Measurements from ENCODE around the gene PTPRR.

The PTPRR gene

DNA sequence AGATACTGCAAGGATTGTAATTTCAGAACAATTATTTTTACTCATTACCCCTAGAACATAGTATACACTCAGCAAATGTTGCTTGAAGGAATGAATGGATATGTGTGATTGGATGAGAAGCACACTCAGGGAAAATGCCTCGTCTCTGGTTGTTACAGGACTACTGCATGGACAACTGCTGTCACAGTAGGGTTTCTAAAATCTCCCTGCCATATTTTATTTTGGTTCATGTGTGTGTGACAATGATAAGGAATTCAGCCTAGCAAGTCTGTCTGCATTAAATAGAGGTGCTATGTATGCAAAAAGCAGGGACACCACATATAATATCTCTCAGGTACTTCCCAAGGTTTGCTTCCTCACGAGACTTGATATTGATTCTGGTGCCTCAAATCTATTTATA, 1.4 kb downstream of the PTPRR start:
- no peak overlapping the region for H3K4me3 ChIP-seq (ENCODE audit: low read depth, low read length)
- no peak for DNase-seq (ENCODE audit: low read depth)
- TF ChIP-seq MYC (IDR thresholded peaks at IDR 0.05; ENCODE audit: low read depth, low read length): no peak
- TF ChIP-seq, protein P1, sequence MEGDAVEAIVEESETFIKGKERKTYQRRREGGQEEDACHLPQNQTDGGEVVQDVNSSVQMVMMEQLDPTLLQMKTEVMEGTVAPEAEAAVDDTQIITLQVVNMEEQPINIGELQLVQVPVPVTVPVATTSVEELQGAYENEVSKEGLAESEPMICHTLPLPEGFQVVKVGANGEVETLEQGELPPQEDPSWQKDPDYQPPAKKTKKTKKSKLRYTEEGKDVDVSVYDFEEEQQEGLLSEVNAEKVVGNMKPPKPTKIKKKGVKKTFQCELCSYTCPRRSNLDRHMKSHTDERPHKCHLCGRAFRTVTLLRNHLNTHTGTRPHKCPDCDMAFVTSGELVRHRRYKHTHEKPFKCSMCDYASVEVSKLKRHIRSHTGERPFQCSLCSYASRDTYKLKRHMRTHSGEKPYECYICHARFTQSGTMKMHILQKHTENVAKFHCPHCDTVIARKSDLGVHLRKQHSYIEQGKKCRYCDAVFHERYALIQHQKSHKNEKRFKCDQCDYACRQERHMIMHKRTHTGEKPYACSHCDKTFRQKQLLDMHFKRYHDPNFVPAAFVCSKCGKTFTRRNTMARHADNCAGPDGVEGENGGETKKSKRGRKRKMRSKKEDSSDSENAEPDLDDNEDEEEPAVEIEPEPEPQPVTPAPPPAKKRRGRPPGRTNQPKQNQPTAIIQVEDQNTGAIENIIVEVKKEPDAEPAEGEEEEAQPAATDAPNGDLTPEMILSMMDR (IDR thresholded peaks at IDR 0.05; ENCODE audit: low read depth, low read length): no peak
- TF ChIP-seq, protein P2, sequence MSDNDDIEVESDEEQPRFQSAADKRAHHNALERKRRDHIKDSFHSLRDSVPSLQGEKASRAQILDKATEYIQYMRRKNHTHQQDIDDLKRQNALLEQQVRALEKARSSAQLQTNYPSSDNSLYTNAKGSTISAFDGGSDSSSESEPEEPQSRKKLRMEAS (IDR thresholded peaks at IDR 0.05; ENCODE audit: low read depth, low read length): no peak
- TF ChIP-seq POLR2A (IDR thresholded peaks at IDR 0.05; ENCODE audit: extremely low read depth, insufficient read length): no peak

GRCh38 chr12:70918321-70918720, 2.2 kb downstream of the PTPRR start:
- H3K4me3 ChIP-seq (ENCODE audit: low read depth, low read length): no peak overlapping the region
- TF ChIP-seq, protein P2 (IDR thresholded peaks at IDR 0.05; ENCODE audit: low read depth, low read length): no peak
- TF ChIP-seq, protein P1 (IDR thresholded peaks at IDR 0.05; ENCODE audit: low read depth, low read length): no peak
- no peak for DNase-seq (ENCODE audit: low read depth)

DNA sequence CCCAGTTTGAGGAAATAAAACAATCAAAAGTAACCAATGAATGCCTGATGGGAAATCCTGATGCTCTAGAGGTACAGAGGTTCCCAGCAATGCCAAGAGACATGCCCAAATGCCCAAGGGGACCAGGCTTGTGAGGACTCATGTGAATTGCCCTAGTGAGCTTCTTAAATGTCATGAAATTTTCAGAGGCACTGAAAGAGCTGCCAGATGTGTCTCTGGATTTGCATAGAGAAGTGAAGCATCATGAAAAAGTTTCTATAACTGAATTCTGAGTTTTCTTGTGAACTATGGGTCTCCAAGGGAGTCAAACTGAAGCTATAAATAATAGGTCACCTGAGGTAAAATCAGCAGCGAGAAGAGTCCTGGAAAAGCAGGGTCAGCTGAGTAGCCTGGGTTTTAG, 9.9 kb downstream of the PTPRR start:
- TF ChIP-seq POLR2A (IDR thresholded peaks at IDR 0.05; ENCODE audit: extremely low read depth, insufficient read length) (no peak), MYC (IDR thresholded peaks at IDR 0.05; ENCODE audit: low read depth, low read length) (no peak)
- TF ChIP-seq, protein P1 (IDR thresholded peaks at IDR 0.05; ENCODE audit: low read depth, low read length): no peak
- TF ChIP-seq, protein P2 (IDR thresholded peaks at IDR 0.05; ENCODE audit: low read depth, low read length): no peak
- H3K4me3 ChIP-seq (ENCODE audit: low read depth, low read length): no peak overlapping the region
- DNase-seq (ENCODE audit: low read depth): no peak

DNA sequence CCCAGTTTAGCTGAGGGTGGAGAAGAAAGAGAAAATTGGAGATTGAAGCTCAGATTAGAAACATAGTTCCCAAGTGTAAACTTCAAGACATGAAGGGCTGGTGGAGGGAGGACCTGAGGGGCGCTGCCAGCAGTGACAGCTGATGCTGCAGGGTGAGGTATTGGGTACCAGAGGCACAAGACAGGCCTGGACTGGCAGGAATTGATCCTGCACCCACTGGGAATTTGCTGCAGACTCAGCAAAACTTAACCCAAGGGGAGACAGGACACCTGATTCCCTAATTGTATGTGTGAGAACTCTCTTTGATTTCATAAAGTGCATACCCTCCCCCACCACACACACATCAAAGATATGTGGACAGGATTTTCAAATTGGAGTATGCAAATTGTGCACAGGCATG, 11.6 kb downstream of the PTPRR start:
- TF ChIP-seq, protein P1 (IDR thresholded peaks at IDR 0.05; ENCODE audit: low read depth, low read length): no peak
- TF ChIP-seq, protein P2 (IDR thresholded peaks at IDR 0.05; ENCODE audit: low read depth, low read length): no peak
- no peak for TF ChIP-seq MYC (IDR thresholded peaks at IDR 0.05; ENCODE audit: low read depth, low read length)
- no peak for TF ChIP-seq POLR2A (IDR thresholded peaks at IDR 0.05; ENCODE audit: extremely low read depth, insufficient read length)
- DNase-seq (ENCODE audit: low read depth): no peak
- H3K4me3 ChIP-seq (ENCODE audit: low read depth, low read length): no peak overlapping the region

GRCh38 chr12:70907412-70907811, 13.1 kb downstream of the PTPRR start:
- no peak overlapping the region for H3K4me3 ChIP-seq (ENCODE audit: low read depth, low read length)
- no peak for DNase-seq (ENCODE audit: low read depth)
- TF ChIP-seq, protein P1 (IDR thresholded peaks at IDR 0.05; ENCODE audit: low read depth, low read length): no peak
- TF ChIP-seq MYC (IDR thresholded peaks at IDR 0.05; ENCODE audit: low read depth, low read length) (no peak), POLR2A (IDR thresholded peaks at IDR 0.05; ENCODE audit: extremely low read depth, insufficient read length) (no peak)
- TF ChIP-seq, protein P2 (IDR thresholded peaks at IDR 0.05; ENCODE audit: low read depth, low read length): no peak

GRCh38 chr12:70895956-70896355, 24.6 kb downstream of the PTPRR start:
- no peak overlapping the region for H3K4me3 ChIP-seq (ENCODE audit: low read depth, low read length)
- TF ChIP-seq, protein P1 (IDR thresholded peaks at IDR 0.05; ENCODE audit: low read depth, low read length): no peak
- TF ChIP-seq, protein P2 (IDR thresholded peaks at IDR 0.05; ENCODE audit: low read depth, low read length): no peak
- TF ChIP-seq MYC (IDR thresholded peaks at IDR 0.05; ENCODE audit: low read depth, low read length) (no peak), POLR2A (IDR thresholded peaks at IDR 0.05; ENCODE audit: extremely low read depth, insufficient read length) (no peak)
- DNase-seq (ENCODE audit: low read depth): no peak
